Nephron (organoid): Measurements from ENCODE around the gene OVCH1.

Source experiments
- H3K27ac Mint-ChIP-seq, 3 experiments: 2 replicates each; pipeline ENCODE4 v1.8.0; 2020; ENCODE audit warnings: mixed read lengths in 3 of 3, mild to moderate bottlenecking in 2 of 3, moderate library complexity in 1 of 3
- H3K27me3 Mint-ChIP-seq: 2 replicates; pipeline ENCODE4 v1.8.0; 2021; ENCODE audit warnings: low read depth, mild to moderate bottlenecking, moderate library complexity, mixed read lengths
- H3K36me3 Mint-ChIP-seq: 2 replicates; pipeline ENCODE4 v1.8.0; 2020; ENCODE audit warnings: low read depth, mixed read lengths
- H3K4me1 Mint-ChIP-seq: 2 replicates; pipeline ENCODE4 v1.8.0; 2020; ENCODE audit warnings: mixed read lengths
- H3K4me3 Mint-ChIP-seq, 3 experiments: 2 replicates each; pipeline ENCODE4 v1.8.0; 2020; ENCODE audit warnings: mild to moderate bottlenecking in 3 of 3, mixed read lengths in 3 of 3, moderate library complexity in 2 of 3
- H3K9me3 Mint-ChIP-seq: 2 replicates; pipeline ENCODE4 v1.8.0; 2020; ENCODE audit warnings: mixed read lengths
- CTCF ChIP-seq, 3 experiments: fragments of 200-600 bp; sonication (generic); IDR thresholded peaks; one replicate each; pipeline ENCODE4 v1.5.0; 2021; ENCODE audit warnings: antibody characterized with exemption in 3 of 3; ENCODE audit not compliant: unreplicated experiment in 3 of 3

The OVCH1 gene

GRCh38 chr12:29530436-29530835 is 33.0 kb upstream of the OVCH1 start:
- no peaks in the 10 kb centered on the region for H3K27me3 Mint-ChIP-seq
- H3K4me3 Mint-ChIP-seq = no peak overlapping the region
- TF ChIP-seq CTCF (IDR thresholded peaks at IDR 0.05; ENCODE audit: unreplicated experiment in 3 of 3) = no peak
- no peaks in the 10 kb centered on the region for H3K36me3 Mint-ChIP-seq
- peaks cover 54% of the 10 kb centered on the region for H3K4me1 Mint-ChIP-seq
- H3K27ac Mint-ChIP-seq = peak overlapping the region in 1 of 3 experiments; percentile 24
- H3K9me3 Mint-ChIP-seq = no peaks in the 10 kb centered on the region

- TF ChIP-seq CTCF (IDR thresholded peaks at IDR 0.05; ENCODE audit: unreplicated experiment in 3 of 3) = no peak
- peaks cover 36% of the 10 kb centered on the region for H3K4me1 Mint-ChIP-seq
- H3K36me3 Mint-ChIP-seq = no peaks in the 10 kb centered on the region
- H3K9me3 Mint-ChIP-seq = no peaks in the 10 kb centered on the region
- H3K4me3 Mint-ChIP-seq = no peak overlapping the region
- H3K27me3 Mint-ChIP-seq = no peaks in the 10 kb centered on the region
- no peak overlapping the region for H3K27ac Mint-ChIP-seq
Measured at GRCh38 chr12:29528161-29528560, 30.7 kb upstream of the OVCH1 start.

GRCh38 chr12:29521951-29522350 is 24.5 kb upstream of the OVCH1 start:
- Mint-ChIP-seq H3K4me3 (no peak overlapping the region), H3K27ac (no peak overlapping the region), H3K4me1 (peaks cover 17% of the 10 kb centered on the region), H3K27me3 (no peaks in the 10 kb centered on the region), H3K36me3 (no peaks in the 10 kb centered on the region), H3K9me3 (no peaks in the 10 kb centered on the region)
- TF ChIP-seq CTCF (IDR thresholded peaks at IDR 0.05; ENCODE audit: unreplicated experiment in 3 of 3) = no peak

GRCh38 chr12:29519585-29520182 is 22.2 kb upstream of the OVCH1 start:
- Mint-ChIP-seq H3K27ac (peak overlapping the region in 2 of 3 experiments; percentile 18 to 66), H3K27me3 (no peaks in the 10 kb centered on the region), H3K4me1 (peaks cover 17% of the 10 kb centered on the region), H3K36me3 (no peaks in the 10 kb centered on the region), H3K9me3 (no peaks in the 10 kb centered on the region), H3K4me3 (no peak overlapping the region)
- TF ChIP-seq CTCF (IDR thresholded peaks at IDR 0.05; ENCODE audit: unreplicated experiment in 3 of 3) = peak; percentile 67 to 74 (median 70)

- Mint-ChIP-seq H3K27me3 (no peaks in the 10 kb centered on the region), H3K4me1 (peaks cover 17% of the 10 kb centered on the region), H3K4me3 (no peak overlapping the region), H3K9me3 (no peaks in the 10 kb centered on the region), H3K27ac (no peak overlapping the region), H3K36me3 (peaks cover 9% of the 10 kb centered on the region)
- no peak for TF ChIP-seq CTCF (IDR thresholded peaks at IDR 0.05; ENCODE audit: unreplicated experiment in 3 of 3)
Measured at GRCh38 chr12:29518407-29518806, 20.9 kb upstream of the OVCH1 start.

GRCh38 chr12:29517264-29517663 is 19.8 kb upstream of the OVCH1 start:
- Mint-ChIP-seq H3K27ac (no peak overlapping the region), H3K27me3 (no peaks in the 10 kb centered on the region), H3K36me3 (peaks cover 9% of the 10 kb centered on the region), H3K4me1 (peaks cover 17% of the 10 kb centered on the region), H3K4me3 (no peak overlapping the region), H3K9me3 (no peaks in the 10 kb centered on the region)
- TF ChIP-seq CTCF (IDR thresholded peaks at IDR 0.05; ENCODE audit: unreplicated experiment in 3 of 3) = no peak
